ENCODE results near the gene PELO.

Gene PELO

GRCh38 chr5:52831786-52832511, 44.2 kb downstream of the PELO start:
- no peak for ATAC-seq
- TF ChIP-seq ARNTL (CRISPR knock-in tag; IDR thresholded peaks at IDR 0.05; ENCODE audit: borderline replicate concordance, low read depth) = no peak
- no peak for TF ChIP-seq CREB5 (CRISPR knock-in tag; IDR thresholded peaks at IDR 0.05; ENCODE audit: low read depth)
- no peak for TF ChIP-seq PPARA (CRISPR knock-in tag; IDR thresholded peaks at IDR 0.05; ENCODE audit: borderline replicate concordance)
- TF ChIP-seq ZNF565 (CRISPR knock-in tag; conservative IDR thresholded peaks at IDR 0.05; ENCODE audit: low read depth) = no peak
- TF ChIP-seq ISL1 (CRISPR knock-in tag; IDR thresholded peaks at IDR 0.05) = no peak
- no peak for TF ChIP-seq ZFP30 (CRISPR knock-in tag; IDR thresholded peaks at IDR 0.05)
- no peak for TF ChIP-seq PATZ1 (CRISPR knock-in tag; IDR thresholded peaks at IDR 0.05; ENCODE audit: borderline replicate concordance)
- TF ChIP-seq TCF4 (CRISPR knock-in tag; IDR thresholded peaks at IDR 0.05; ENCODE audit: borderline replicate concordance) = no peak

DNA sequence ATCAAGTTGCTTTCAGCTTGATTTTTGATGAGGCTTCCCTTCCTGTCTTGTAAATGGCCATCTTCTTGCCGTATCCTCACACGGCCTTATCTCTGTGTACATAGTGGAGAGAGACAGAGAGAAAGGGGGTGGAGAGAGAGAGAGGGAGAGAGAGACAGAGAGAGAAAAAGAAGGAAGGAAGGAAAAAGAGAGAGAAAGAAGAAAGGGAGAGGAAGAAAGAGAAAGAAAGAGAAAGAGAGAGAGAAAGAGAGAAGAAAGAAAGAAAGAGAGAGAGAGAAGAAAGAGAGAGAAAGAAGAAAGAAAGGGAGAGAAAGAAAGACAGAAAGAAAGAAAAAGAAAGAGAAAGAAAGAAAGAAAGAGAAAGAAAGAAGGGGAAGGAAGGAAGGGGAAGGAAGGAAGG, 46.6 kb downstream of the PELO start:
- no peak for ATAC-seq
- no peak for TF ChIP-seq ZNF8 (CRISPR knock-in tag; IDR thresholded peaks at IDR 0.05)
- no peak for TF ChIP-seq CSRNP3 (CRISPR knock-in tag; IDR thresholded peaks at IDR 0.05)
- TF ChIP-seq CREB5 (CRISPR knock-in tag; IDR thresholded peaks at IDR 0.05; ENCODE audit: low read depth) = no peak
- TF ChIP-seq ISL1 (CRISPR knock-in tag; IDR thresholded peaks at IDR 0.05) = no peak
- no peak for TF ChIP-seq TSHZ2 (CRISPR knock-in tag; IDR thresholded peaks at IDR 0.05)
- no peak for TF ChIP-seq RARB (CRISPR knock-in tag; IDR thresholded peaks at IDR 0.05)
- no peak for TF ChIP-seq ZNF565 (CRISPR knock-in tag; conservative IDR thresholded peaks at IDR 0.05; ENCODE audit: low read depth)
- no peak for TF ChIP-seq TOX (CRISPR knock-in tag; IDR thresholded peaks at IDR 0.05; ENCODE audit: borderline replicate concordance)

GRCh38 chr5:52837068-52837467, 49.4 kb downstream of the PELO start:
- TF ChIP-seq SNAI2 (CRISPR knock-in tag; IDR thresholded peaks at IDR 0.05) = no peak
- no peak for TF ChIP-seq OSR1 (CRISPR knock-in tag; IDR thresholded peaks at IDR 0.05)
- no peak for TF ChIP-seq ZNF8 (CRISPR knock-in tag; IDR thresholded peaks at IDR 0.05)
- TF ChIP-seq ZFP3 (CRISPR knock-in tag; IDR thresholded peaks at IDR 0.05) = no peak
- no peak for TF ChIP-seq ESRRG (CRISPR knock-in tag; IDR thresholded peaks at IDR 0.05)
- TF ChIP-seq GLIS3 (CRISPR knock-in tag; IDR thresholded peaks at IDR 0.05) = no peak
- no peak for TF ChIP-seq TSHZ2 (CRISPR knock-in tag; IDR thresholded peaks at IDR 0.05)
- TF ChIP-seq POU6F1 (CRISPR knock-in tag; IDR thresholded peaks at IDR 0.05; ENCODE audit: borderline replicate concordance, low read depth) = no peak
- no peak for ATAC-seq
